ENCODE results near the gene ABCC5.
"Not testable (repeated sequence)": the region's sequence is repeated elsewhere in the genome, so short reads cannot be mapped to it uniquely, and the experiment has no call there.

The ABCC5 gene

GRCh38 chr3:183884097-183884426, 133.6 kb downstream of the ABCC5 start:
- peak; percentile 27 for DNase-seq

- no peak for DNase-seq
Measured at GRCh38 chr3:183883291-183884096, 134.2 kb downstream of the ABCC5 start.

- DNase-seq = no peak
Measured at GRCh38 chr3:183880121-183880520, 137.6 kb downstream of the ABCC5 start.

GRCh38 chr3:183879243-183879642, 138.4 kb downstream of the ABCC5 start:
- DNase-seq = no peak

- no peak for DNase-seq
Measured at GRCh38 chr3:183878071-183878470, 139.6 kb downstream of the ABCC5 start.

GRCh38 chr3:183877227-183877626, 140.5 kb downstream of the ABCC5 start:
- DNase-seq = not testable (repeated sequence)

- no peak for DNase-seq
Measured at GRCh38 chr3:183875411-183875810, 142.3 kb downstream of the ABCC5 start.

- no peak for DNase-seq
Measured at GRCh38 chr3:183873914-183874313, 143.8 kb downstream of the ABCC5 start.

GRCh38 chr3:183871541-183871940, 146.1 kb downstream of the ABCC5 start:
- no peak for DNase-seq

- no peak for DNase-seq
Measured at GRCh38 chr3:183870563-183870962, 147.1 kb downstream of the ABCC5 start.
